Measurements from ENCODE around the gene PCDH1. TPM values are rescaled to one million over a fixed set of nuclear protein-coding genes. Genes with fewer than 3 reads are reported as not detected.

PCDH1 gene
- total and polyA plus RNA-seq, 2 of the 13 experiments (the other 11 are each of a cell fraction or from before 2014, with no cell fraction given), result 0.11 to 0.83 TPM

GRCh38 chr5:141877356-141878185 lies 639 bp downstream of the PCDH1 start (continued):
- peak; percentile 91 for TF ChIP-seq ZNF646 (CRISPR knock-in tag; IDR thresholded peaks at IDR 0.05)

GRCh38 chr5:141876628-141877355 lies 1.4 kb downstream of the PCDH1 start:
- CTCF ChIA-PET (ENCODE audit: low intra/inter-chr PET ratio, low total read pairs), result no interaction called here
- in situ Hi-C loops (cut with HindIII; ENCODE audit: extremely low pct_ligation_motif_present, low pct_unique_long_range_greater_than_20kb), result loop anchor here (5.0 kb wide), 1 partner anchor 174 kb away; no protein-coding TSS in a partner anchor
- 2% methylated on average over 37 of the region's 42 CpGs for WGBS (ENCODE audit: low lambda C conversion rate)
- intact Hi-C loops (cut with micrococcal nuclease; ENCODE audit: unreplicated experiment), result loop anchor here (5.0 kb wide), 2 partner anchors 49 to 64 kb away; no protein-coding TSS in a partner anchor
- H3K9me3 ChIP-seq (ENCODE audit: low read length), result no peaks in the 10 kb centered on the region
- no peak overlapping the region for H3K9ac ChIP-seq (ENCODE audit: insufficient read depth, low read depth, low read length)
- no peaks in the 10 kb centered on the region for H3K36me3 ChIP-seq (replicated peaks in 1 of 2; ENCODE audit: control insufficient read depth in 1 of 2, insufficient read depth in 2 of 2, low read length in 2 of 2)
- FAIRE-seq (no peak), DNase-seq (ENCODE audit: low spot score) (no peak), ATAC-seq (no peak)
- peak overlapping the region; percentile 30 to 73 (median 44); a peak in 5 of 6 replicates for H3K4me3 ChIP-seq (replicated peaks in 1 of 3; ENCODE audit: insufficient read depth in 1 of 3, low read depth in 2 of 3, low read length in 3 of 3)
- POLR2A ChIA-PET, result no interaction called here
- no peaks in the 10 kb centered on the region for H4K20me1 ChIP-seq (ENCODE audit: insufficient read depth, low read length)
- BruUV-seq (replicated peaks), result no TSS peak
- peaks cover 14 to 45% of the 10 kb centered on the region in 2 experiments for H3K27me3 ChIP-seq (ENCODE audit: control insufficient read depth in 1 of 2, insufficient read depth in 2 of 2, low read length in 2 of 2)
- peaks cover 52% of the 10 kb centered on the region for H3K4me1 ChIP-seq (ENCODE audit: insufficient read depth, low read length)
- H2AFZ ChIP-seq (ENCODE audit: low read length), result no peak overlapping the region
- H3K4me2 ChIP-seq (ENCODE audit: low read depth, low read length), result peak overlapping the region; percentile 80
- H3K27ac ChIP-seq (ENCODE audit: extremely low read length, insufficient read depth, low read length), result no peak overlapping the region
- H3K79me2 ChIP-seq (ENCODE audit: insufficient read depth, low read length), result no peaks in the 10 kb centered on the region
- TF ChIP-seq STAT5B (CRISPR knock-in tag; IDR thresholded peaks at IDR 0.05) (no peak), ZNF235 (CRISPR knock-in tag; IDR thresholded peaks at IDR 0.05; ENCODE audit: borderline replicate concordance) (no peak), FOXP1 (IDR thresholded peaks at IDR 0.05) (no peak), FOXP1 (CRISPR knock-in tag; IDR thresholded peaks at IDR 0.05) (no peak), SRSF1 (optimal IDR thresholded peaks at IDR 0.05; ENCODE audit: low read depth, low read length) (peak; percentile 3), ZNF646 (CRISPR knock-in tag; IDR thresholded peaks at IDR 0.05) (peak; percentile 94; the same call in 1 of the 2 replicates), TBP (CRISPR knock-in tag; IDR thresholded peaks at IDR 0.05) (no peak)
